Fibroblast of skin of abdomen (primary cell): ENCODE data around the gene CTSF. TPM values are rescaled to one million over a fixed set of nuclear protein-coding genes. Genes with fewer than 3 reads are reported as not detected.
A peak's percentile ranks its signal among the peaks of the same experiment; 100 is the strongest.
"Not testable (repeated sequence)": the region's sequence is repeated elsewhere in the genome, so short reads cannot be mapped to it uniquely, and the experiment has no call there.

Experiments
- DNase-seq: peaks from one replicate; pipeline ENCODE4 v3.0.0-alpha.2; 2013
- polyA plus RNA-seq, 2 experiments: library from polyadenylated mRNA; unstranded; fragments of 120-200 nt; gene quantifications; one replicate each; pipeline ENCODE4 v1.2.1, GENCODE V29; 2013; ENCODE audit not compliant: insufficient read length in 2 of 2

Gene CTSF
- 30.6 TPM for polyA plus RNA-seq (2013, experiment 1 of 2; ENCODE audit: insufficient read length)
- 28.3 TPM for polyA plus RNA-seq (2013, experiment 2 of 2; ENCODE audit: insufficient read length)

GRCh38 chr11:66568124-66568916 is at the start of gene CTSF:
TSS of gene CTSF (minus strand) at chr11:66568606. CDS start at chr11:66568486, 120 bp downstream.
- peak; percentile 73 for DNase-seq

- no peak for DNase-seq
Measured at GRCh38 chr11:66617155-66617834, 48.9 kb upstream of the CTSF start.

- DNase-seq = peak; percentile 99
Measured at GRCh38 chr11:66616379-66617154, 48.2 kb upstream of the CTSF start, which contains the start of gene RBM14. TSS of gene RBM14 (plus strand) at chr11:66616630. CDS start at chr11:66616721, 91 bp downstream.

GRCh38 chr11:66614073-66614472 is 45.7 kb upstream of the CTSF start:
- DNase-seq = no peak

- no peak for DNase-seq
Measured at GRCh38 chr11:66612458-66612857, 44.1 kb upstream of the CTSF start.

- no peak for DNase-seq
Measured at GRCh38 chr11:66609721-66610617, 41.6 kb upstream of the CTSF start.

GRCh38 chr11:66607126-66607834 is 38.9 kb upstream of the CTSF start:
- peak; percentile 52 for DNase-seq

GRCh38 chr11:66606608-66607007 is 38.2 kb upstream of the CTSF start:
- DNase-seq = not testable (repeated sequence)

- DNase-seq = no peak
Measured at GRCh38 chr11:66604155-66604554, 35.7 kb upstream of the CTSF start.

GRCh38 chr11:66603072-66603471 is 34.7 kb upstream of the CTSF start:
- no peak for DNase-seq

- DNase-seq = no peak
Measured at GRCh38 chr11:66600631-66601233, 32.3 kb upstream of the CTSF start.

GRCh38 chr11:66600219-66600618 is 31.8 kb upstream of the CTSF start:
- DNase-seq = no peak

GRCh38 chr11:66598993-66599392 is 30.6 kb upstream of the CTSF start:
- DNase-seq = no peak

- DNase-seq = no peak
Measured at GRCh38 chr11:66595245-66595904, 27.0 kb upstream of the CTSF start.

- no peak for DNase-seq
Measured at GRCh38 chr11:66593650-66594049, 25.2 kb upstream of the CTSF start.

- DNase-seq = no peak
Measured at GRCh38 chr11:66593303-66593635, 24.9 kb upstream of the CTSF start.

GRCh38 chr11:66592457-66593302 is 24.3 kb upstream of the CTSF start, which contains the start of the genes CCDC87 and CCS:
TSS of gene CCDC87 (minus strand) at chr11:66593063. CDS start at chr11:66593015, 48 bp downstream.
TSS of gene CCS (plus strand) at chr11:66593185. CDS start at chr11:66593262, 77 bp downstream.
- DNase-seq = peak; percentile 93

GRCh38 chr11:66591175-66591574 is 22.8 kb upstream of the CTSF start:
- no peak for DNase-seq
